Adipose tissue (tissue), 3 donors: ENCODE measurements around the gene TMIGD3. TPM values are rescaled to one million over a fixed set of nuclear protein-coding genes. Genes with fewer than 3 reads are reported as not detected.
"Not testable (repeated sequence)": the region's sequence is repeated elsewhere in the genome, so short reads cannot be mapped to it uniquely, and the experiment has no call there.

Source experiments
- H3K27ac ChIP-seq: one replicate; pipeline ENCODE4 v1.5.1; 2013; ENCODE audit warnings: low read depth, low read length
- WGBS, 3 donors: extraction: QIAGEN DNeasy Blood & Tissue Kit; methylation state at CpG; one replicate each; pipeline ENCODE4 v1.1.7; 2013; 5-methylcytosine and 5-hydroxymethylcytosine counted together
- polyA plus RNA-seq, 3 donors: library from polyadenylated mRNA; stranded (reverse); fragments of 200-250 nt; gene quantifications; one replicate each; pipeline ENCODE4 v1.2.3, GENCODE V29; 2013
- donor health status: healthy with polysubstance abuse.
- donor health status: Bipolar disorder and iron deficiency.
- donor health status: healthy.

TMIGD3 gene
- polyA plus RNA-seq = 10 to 100 TPM in 1 of 3 donors, 1 to 10 TPM in 1, under 1 TPM in 1; 0.49 to 11.2 (median 2.8) TPM

DNA sequence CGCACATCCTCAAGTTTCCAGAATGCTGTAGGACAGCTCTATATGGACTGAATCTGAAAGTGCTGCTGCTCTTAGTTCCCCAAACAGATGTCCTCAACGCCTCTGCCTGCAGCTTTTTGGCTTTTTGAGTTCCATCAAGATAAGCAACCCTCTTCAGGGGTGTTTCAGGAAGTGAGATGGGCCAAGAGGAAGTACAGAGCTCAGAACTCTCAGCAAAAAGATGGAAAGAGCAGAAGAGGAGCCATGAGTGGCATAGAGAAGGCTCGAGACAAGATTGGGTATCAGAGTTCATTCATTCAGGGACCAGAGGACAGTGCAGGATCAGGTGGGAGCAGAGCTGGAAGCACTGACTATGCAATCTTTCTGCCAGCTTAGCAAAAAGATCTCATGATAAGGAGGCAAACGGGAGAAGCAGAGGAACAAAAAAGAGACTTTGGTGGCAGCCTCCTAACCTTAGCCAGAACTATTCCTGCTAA is at the start of gene TMIGD3, which contains the start of gene ADORA3:
TMIGD3 (minus strand) TSS at position 49 of the 476 bp plus-strand sequence. CDS start 279 bp downstream, outside the sequence.
ADORA3 (minus strand) TSS at position 49 of the 476 bp plus-strand sequence. CDS start 279 bp downstream, outside the sequence.
- H3K27ac ChIP-seq = no peak within 1 kb of the TSS

GRCh38 chr1:111553196-111553595 is 49.8 kb upstream of the TMIGD3 start:
- WGBS, 3 donors = 87 to 92% (median 89%) methylated on average over 3 of the region's 3 CpGs
- H3K27ac ChIP-seq = no peak overlapping the region

More for the DNA sequence above, at the start of gene TMIGD3, which contains the start of gene ADORA3:
- WGBS, 3 donors = 47 to 62% (median 56%) methylated on average over 4 of the region's 4 CpGs

DNA sequence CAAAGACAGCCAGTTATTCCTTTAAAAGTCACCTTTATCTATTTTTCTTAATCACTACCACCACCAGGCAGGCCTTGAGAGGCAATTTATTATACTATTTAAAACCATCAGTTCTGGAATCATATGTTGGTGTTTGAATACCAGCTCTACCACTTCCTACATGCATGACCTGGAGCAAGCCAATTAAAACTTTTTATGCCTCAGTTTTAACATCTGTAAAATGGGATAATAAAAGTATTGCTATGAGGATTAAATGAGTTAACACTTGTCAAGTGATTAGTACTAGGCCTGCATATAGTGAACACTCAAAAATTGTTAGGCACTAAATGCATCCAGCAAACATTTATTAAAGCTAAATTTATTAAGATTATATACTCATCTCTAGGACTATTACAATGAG is 49.2 kb upstream of the TMIGD3 start:
- H3K27ac ChIP-seq = no peak overlapping the region

GRCh38 chr1:111551623-111552411 is 48.4 kb upstream of the TMIGD3 start:
- H3K27ac ChIP-seq = no peak overlapping the region
- WGBS, 3 donors = 53 to 92% (median 91%) methylated on average over 8 of the region's 8 CpGs

- 75 to 96% (median 93%) methylated on average over 1 of the region's 1 CpG for WGBS, 3 donors
These were observed 44.4 kb upstream of the TMIGD3 start for GRCh38 chr1:111547786-111548185.

GRCh38 chr1:111542187-111542586 is 38.8 kb upstream of the TMIGD3 start:
- no peak overlapping the region for H3K27ac ChIP-seq
- 74 to 82% (median 76%) methylated on average over 14 of the region's 14 CpGs for WGBS, 3 donors

More at GRCh38 chr1:111547786-111548185, 44.4 kb upstream of the TMIGD3 start:
- H3K27ac ChIP-seq = not testable (repeated sequence)

GRCh38 chr1:111541721-111542120 is 38.3 kb upstream of the TMIGD3 start:
- H3K27ac ChIP-seq = no peak overlapping the region
- WGBS, 3 donors = 71 to 82% (median 74%) methylated on average over 4 of the region's 4 CpGs

DNA sequence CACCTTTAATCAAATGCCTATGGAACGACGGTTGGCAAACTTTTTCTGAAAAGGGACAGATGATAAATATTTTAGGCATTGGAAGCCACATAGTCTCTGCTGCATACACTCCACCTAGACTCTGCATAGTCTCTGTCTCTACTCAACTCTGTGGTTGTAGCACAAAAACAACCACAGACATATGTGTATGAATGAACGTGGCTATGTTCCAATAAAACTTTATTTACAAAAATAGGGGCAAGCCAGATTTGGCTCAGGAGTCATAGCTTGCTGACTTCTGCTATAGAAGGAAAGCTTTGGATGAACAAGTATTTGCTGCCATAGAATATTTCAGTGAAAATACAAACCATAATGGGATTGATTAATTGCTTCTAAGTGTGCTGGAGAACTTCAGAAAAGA is 37.5 kb upstream of the TMIGD3 start:
- WGBS, 3 donors = 64 to 90% (median 87%) methylated on average over 3 of the region's 3 CpGs
- no peak overlapping the region for H3K27ac ChIP-seq

- WGBS, 3 donors = 71 to 80% (median 74%) methylated on average over 6 of the region's 6 CpGs
- no peak overlapping the region for H3K27ac ChIP-seq
These were observed 35.1 kb upstream of the TMIGD3 start for GRCh38 chr1:111538343-111539025.

DNA sequence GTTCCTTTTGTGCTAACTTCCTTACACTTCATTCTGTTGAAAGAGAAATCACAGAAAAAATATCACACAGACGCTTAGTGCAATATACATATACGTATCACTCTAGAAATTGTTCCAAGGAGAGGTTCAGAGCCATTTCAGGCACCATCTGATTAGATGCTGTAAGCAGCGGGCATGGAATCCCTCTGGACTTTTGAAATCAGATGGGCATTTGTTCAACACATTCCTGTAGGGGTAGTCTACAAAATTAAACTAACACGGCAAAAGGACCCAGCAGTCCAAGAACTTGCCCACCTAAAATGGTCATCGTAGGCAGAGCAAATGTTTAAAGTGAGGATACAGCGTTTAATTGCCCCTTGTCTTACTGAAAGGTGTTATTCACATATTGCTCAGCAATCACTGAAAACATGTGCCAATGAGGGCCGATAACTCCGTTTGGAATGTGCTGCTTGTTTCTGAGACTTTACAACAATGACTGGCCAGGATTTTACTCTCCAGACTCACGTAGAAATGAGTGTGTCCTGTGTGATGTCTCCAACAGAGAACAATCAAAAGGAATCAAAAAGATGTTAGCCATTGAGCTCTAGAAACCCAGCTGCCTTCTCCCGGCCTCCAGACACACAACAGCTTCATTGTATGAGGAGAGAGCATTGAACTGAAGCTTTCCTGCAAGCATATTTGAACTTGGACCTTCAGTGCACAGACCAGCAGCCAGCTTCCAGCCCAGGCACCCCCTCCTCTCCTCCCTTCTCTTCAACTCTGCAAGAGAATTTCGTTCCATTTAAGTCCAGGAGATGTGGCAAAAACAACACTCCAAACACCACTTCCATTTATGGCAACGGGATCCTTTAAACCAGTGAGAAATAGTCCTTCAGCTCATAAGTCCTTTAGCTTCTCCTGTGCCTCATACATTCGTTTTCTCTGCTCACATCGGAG is 32.1 kb upstream of the TMIGD3 start:
- H3K27ac ChIP-seq = no peak overlapping the region
- 54 to 83% (median 76%) methylated on average over 14 of the region's 14 CpGs for WGBS, 3 donors

GRCh38 chr1:111520053-111520452 is 16.6 kb upstream of the TMIGD3 start:
- 91 to 97% (median 93%) methylated on average over 3 of the region's 3 CpGs for WGBS, 3 donors
- H3K27ac ChIP-seq = no peak overlapping the region

DNA sequence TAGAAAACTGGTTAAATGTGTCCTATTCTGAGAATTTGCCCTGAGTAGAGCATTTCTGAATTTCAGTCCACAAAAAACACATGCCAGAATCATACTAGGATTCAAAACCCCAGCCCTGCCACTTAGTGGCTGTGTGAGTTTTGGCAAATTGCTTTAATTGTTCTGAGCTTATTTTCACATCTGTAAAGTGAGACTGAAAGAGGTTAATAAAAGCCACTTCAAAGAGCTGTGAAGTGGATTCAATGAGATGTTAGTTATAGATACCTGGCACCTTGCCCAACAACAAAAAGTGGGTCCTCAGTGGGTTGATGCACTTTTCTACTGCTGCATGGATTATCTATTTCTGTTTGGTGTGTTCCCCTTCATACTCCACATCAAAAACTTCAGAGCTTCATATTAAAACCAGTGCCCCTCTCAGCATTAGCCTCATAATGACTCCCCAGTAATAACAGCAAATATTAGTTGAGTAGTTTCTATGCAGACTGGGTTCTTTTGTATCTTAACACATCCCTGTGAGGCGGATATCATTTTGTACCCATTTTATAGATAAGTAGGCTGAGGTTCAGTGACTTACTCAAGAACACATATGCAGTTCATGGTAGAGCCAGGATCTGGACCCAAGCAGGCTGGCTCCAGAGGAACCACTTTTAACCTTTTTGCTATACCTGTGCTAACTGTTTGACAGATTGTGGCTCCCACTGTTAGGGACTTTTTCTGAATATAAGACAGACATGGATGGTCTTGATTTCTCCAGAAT is 14.2 kb upstream of the TMIGD3 start:
- 91 to 100% (median 99%) methylated on average over 1 of the region's 1 CpG for WGBS, 3 donors
- no peak overlapping the region for H3K27ac ChIP-seq

- WGBS, 3 donors = 6 to 29% (median 8%) methylated on average over 13 of the region's 13 CpGs
- H3K27ac ChIP-seq = no peak overlapping the region
These were observed 12.6 kb upstream of the TMIGD3 start for GRCh38 chr1:111516005-111516535.

- 13 to 28% (median 16%) methylated on average over 36 to 40 of the region's 40 CpGs for WGBS, 3 donors
- no peak overlapping the region for H3K27ac ChIP-seq
These were observed 12.0 kb upstream of the TMIGD3 start for GRCh38 chr1:111515291-111516004.

DNA sequence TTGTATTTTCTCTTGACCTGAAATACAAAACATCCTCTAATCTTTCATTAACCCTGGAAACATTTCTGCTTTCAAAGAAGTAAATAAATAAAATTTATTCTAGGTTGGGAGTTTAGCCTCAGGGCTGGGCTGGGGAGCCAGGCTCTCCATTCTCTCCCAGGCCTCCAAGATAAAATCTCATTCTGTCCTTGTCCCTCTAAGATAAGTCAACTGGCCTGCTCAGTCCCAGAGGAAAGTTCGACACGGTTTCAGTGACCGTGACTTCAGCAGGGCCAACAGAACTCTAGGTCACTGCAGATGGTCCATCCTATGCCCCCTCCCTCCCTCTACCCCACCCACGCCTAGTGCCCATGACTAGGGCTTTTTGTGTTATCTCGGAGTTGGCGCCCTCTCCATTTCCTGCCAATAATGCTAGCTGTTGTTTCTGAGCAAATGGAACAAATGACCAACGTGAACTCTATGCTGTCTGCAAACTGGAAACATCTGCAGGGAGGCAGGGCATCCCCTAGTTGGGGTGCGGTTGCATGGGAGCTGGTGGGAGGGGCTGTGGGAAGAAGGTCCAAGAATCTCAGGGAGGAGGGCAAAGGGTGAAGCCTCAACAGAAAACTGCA is 10.1 kb upstream of the TMIGD3 start:
- no peak overlapping the region for H3K27ac ChIP-seq
- WGBS, 3 donors = 40 to 76% (median 59%) methylated on average over 8 of the region's 8 CpGs

DNA sequence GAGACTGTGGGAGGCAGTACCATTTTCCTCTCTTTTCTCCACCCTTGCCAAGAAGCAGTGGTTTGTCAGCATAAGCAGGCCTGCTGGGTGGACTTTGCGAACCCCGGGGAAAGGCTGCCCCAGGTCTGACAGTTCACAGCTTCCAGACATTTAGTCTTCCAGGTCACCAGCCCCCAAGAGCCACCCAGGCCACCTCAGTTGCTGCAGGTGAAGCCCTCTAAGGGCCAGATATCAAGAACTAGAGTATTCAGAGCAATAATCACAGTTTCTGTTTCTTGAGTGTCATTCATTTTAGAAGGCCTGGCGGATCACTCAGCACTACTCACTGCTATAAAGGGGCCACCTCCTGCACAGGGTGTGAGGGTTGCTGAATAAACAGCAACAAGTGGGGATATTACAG is 9.5 kb upstream of the TMIGD3 start:
- H3K27ac ChIP-seq = no peak overlapping the region
- WGBS, 3 donors = 90 to 100% (median 93%) methylated on average over 3 of the region's 3 CpGs
